ENCODE measurements around the gene REV3L.

REV3L gene

GRCh38 chr6:111502154-111502553, 19.1 kb upstream of the REV3L start:
- no peaks in the 10 kb centered on the region for H4K20me1 ChIP-seq (ENCODE audit: insufficient read depth)

DNA sequence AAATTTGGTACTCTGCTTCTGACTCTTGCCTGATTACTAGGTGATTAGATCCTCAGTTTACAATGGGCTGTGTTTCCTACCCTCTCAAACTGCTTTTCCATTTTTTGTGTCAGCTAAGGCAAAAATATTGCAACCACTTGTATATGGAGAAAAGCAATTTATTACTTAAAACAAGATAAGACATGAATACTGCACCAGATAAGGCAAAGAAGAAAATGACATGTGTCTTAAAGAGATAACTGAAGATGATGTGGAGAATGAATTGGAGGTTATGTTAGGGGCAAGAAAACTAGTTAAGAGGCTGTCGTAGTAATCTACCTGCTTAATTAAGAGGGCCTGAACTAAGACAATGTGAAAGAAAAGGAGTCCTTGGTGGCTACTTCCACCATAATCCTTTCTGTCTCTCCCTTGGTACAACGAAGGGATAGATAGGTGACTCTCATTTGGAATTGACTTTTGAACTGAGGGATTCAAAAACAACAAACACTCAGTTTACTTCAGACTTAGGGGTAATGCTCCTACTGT, 16.3 kb upstream of the REV3L start:
- no peaks in the 10 kb centered on the region for H3K36me3 ChIP-seq (ENCODE audit: insufficient read depth)
- no peaks in the 10 kb centered on the region for H3K27me3 ChIP-seq (ENCODE audit: insufficient read depth, low read depth)
- no peaks in the 10 kb centered on the region for H3K79me2 ChIP-seq (ENCODE audit: insufficient read depth, low read depth)
- peaks cover 4% of the 10 kb centered on the region for H3K4me1 ChIP-seq (ENCODE audit: low read depth, poor library complexity, severe bottlenecking)
- no peak overlapping the region for H3K27ac ChIP-seq
- no peak overlapping the region for H2AFZ ChIP-seq (ENCODE audit: low read depth)
- no peaks in the 10 kb centered on the region for H4K20me1 ChIP-seq (ENCODE audit: insufficient read depth)
- H3K9ac ChIP-seq: no peak overlapping the region
- H3K4me3 ChIP-seq (IDR thresholded peaks at IDR 0.05; ENCODE audit: insufficient read depth, low read depth, low read length): no peak overlapping the region
- no peak overlapping the region for H3K4me2 ChIP-seq
- TF ChIP-seq, protein P1, sequence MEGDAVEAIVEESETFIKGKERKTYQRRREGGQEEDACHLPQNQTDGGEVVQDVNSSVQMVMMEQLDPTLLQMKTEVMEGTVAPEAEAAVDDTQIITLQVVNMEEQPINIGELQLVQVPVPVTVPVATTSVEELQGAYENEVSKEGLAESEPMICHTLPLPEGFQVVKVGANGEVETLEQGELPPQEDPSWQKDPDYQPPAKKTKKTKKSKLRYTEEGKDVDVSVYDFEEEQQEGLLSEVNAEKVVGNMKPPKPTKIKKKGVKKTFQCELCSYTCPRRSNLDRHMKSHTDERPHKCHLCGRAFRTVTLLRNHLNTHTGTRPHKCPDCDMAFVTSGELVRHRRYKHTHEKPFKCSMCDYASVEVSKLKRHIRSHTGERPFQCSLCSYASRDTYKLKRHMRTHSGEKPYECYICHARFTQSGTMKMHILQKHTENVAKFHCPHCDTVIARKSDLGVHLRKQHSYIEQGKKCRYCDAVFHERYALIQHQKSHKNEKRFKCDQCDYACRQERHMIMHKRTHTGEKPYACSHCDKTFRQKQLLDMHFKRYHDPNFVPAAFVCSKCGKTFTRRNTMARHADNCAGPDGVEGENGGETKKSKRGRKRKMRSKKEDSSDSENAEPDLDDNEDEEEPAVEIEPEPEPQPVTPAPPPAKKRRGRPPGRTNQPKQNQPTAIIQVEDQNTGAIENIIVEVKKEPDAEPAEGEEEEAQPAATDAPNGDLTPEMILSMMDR (conservative IDR thresholded peaks at IDR 0.05; ENCODE audit: low read depth, low read length): no peak

More at GRCh38 chr6:111502154-111502553, 19.1 kb upstream of the REV3L start:
- Histone ChIP-seq H3K36me3 (ENCODE audit: insufficient read depth) (no peaks in the 10 kb centered on the region), H3K9ac (no peak overlapping the region), H3K79me2 (ENCODE audit: insufficient read depth, low read depth) (no peaks in the 10 kb centered on the region), H3K4me2 (no peak overlapping the region), H3K27me3 (ENCODE audit: insufficient read depth, low read depth) (no peaks in the 10 kb centered on the region), H3K4me1 (ENCODE audit: low read depth, poor library complexity, severe bottlenecking) (peaks cover 4% of the 10 kb centered on the region), H2AFZ (ENCODE audit: low read depth) (no peak overlapping the region), H3K4me3 (IDR thresholded peaks at IDR 0.05; ENCODE audit: insufficient read depth, low read depth, low read length) (no peak overlapping the region), H3K27ac (no peak overlapping the region)
- TF ChIP-seq, protein P1 (conservative IDR thresholded peaks at IDR 0.05; ENCODE audit: low read depth, low read length): no peak

DNA sequence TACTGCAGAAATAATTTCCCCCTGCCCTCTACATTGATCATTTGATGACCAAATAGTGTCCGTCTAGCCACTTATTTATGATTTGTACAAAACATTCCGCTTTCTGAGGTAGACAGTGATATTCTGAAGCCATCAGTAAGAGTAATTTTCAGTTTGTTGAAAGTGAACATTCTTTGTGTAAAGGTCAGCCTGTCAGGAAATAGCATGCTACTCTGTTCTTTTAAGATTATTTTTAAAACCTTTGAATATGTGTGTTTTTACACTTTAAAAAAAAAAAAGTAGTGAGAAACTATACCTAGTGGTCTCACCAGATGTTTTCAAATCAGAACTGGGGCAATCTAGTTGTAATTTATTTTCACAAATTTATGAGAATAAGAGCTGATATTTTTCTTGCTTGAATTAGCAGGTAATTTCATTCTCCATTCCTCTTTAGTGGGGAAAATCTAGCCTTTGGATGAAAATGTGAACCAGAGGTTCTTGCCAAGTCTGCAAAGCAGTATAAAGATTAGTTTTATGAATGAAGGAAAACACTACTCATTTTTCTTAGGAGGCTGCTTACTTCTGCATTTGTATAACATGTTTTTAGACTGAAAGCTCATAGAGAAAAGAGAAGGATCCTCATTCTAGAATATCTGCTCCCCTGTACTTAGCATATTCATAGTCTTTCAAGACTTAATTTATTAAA, 12.1 kb upstream of the REV3L start:
- Histone ChIP-seq H3K79me2 (ENCODE audit: insufficient read depth, low read depth) (no peaks in the 10 kb centered on the region), H3K4me2 (no peak overlapping the region), H2AFZ (ENCODE audit: low read depth) (no peak overlapping the region), H3K9ac (no peak overlapping the region), H3K27ac (no peak overlapping the region), H3K27me3 (ENCODE audit: insufficient read depth, low read depth) (no peaks in the 10 kb centered on the region), H3K36me3 (ENCODE audit: insufficient read depth) (no peaks in the 10 kb centered on the region), H3K4me3 (IDR thresholded peaks at IDR 0.05; ENCODE audit: insufficient read depth, low read depth, low read length) (no peak overlapping the region), H3K4me1 (ENCODE audit: low read depth, poor library complexity, severe bottlenecking) (no peaks in the 10 kb centered on the region), H4K20me1 (ENCODE audit: insufficient read depth) (no peaks in the 10 kb centered on the region)
- TF ChIP-seq, protein P1 (conservative IDR thresholded peaks at IDR 0.05; ENCODE audit: low read depth, low read length): no peak

DNA sequence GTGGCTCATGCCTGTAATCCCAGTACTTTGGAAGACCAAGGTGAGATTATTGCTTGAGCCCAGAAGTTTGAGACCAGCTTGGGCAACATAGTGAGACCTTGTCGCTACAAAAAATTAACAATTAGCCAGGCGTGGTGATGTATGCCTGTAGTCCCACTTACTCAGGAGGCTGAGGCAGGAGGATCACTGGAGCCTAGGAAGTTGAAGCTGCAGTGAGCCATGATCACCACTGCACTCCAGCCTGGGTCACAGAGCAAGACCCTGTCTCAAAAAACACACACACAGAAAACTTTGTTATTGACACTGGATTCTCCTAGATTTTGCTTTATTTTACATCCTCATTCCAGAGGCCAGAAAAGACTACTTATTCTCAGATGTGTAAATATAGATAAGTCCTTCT, 9.5 kb upstream of the REV3L start:
- Histone ChIP-seq H3K36me3 (ENCODE audit: insufficient read depth) (no peaks in the 10 kb centered on the region), H3K27ac (no peak overlapping the region), H3K9ac (no peak overlapping the region), H2AFZ (ENCODE audit: low read depth) (no peak overlapping the region), H4K20me1 (ENCODE audit: insufficient read depth) (no peaks in the 10 kb centered on the region), H3K79me2 (ENCODE audit: insufficient read depth, low read depth) (no peaks in the 10 kb centered on the region), H3K4me1 (ENCODE audit: low read depth, poor library complexity, severe bottlenecking) (peaks cover 5% of the 10 kb centered on the region), H3K27me3 (ENCODE audit: insufficient read depth, low read depth) (no peaks in the 10 kb centered on the region), H3K4me2 (no peak overlapping the region), H3K4me3 (IDR thresholded peaks at IDR 0.05; ENCODE audit: insufficient read depth, low read depth, low read length) (no peak overlapping the region)
- TF ChIP-seq, protein P1 (conservative IDR thresholded peaks at IDR 0.05; ENCODE audit: low read depth, low read length): no peak

Data from KMS-11 (cell line).